Panc1 (cell line): ENCODE results near the gene CMTM6.

ENCODE experiments used
- SIN3A ChIP-seq: IDR thresholded peaks from 2 replicates; pipeline ENCODE4 v1.6.1; 2012; ENCODE audit warnings: low read depth, mild to moderate bottlenecking, low read length, moderate library complexity, borderline replicate concordance; ENCODE audit not compliant: insufficient read depth
- TF ChIP-seq, protein P1 (sequence below): fragments of 450-650 bp; IDR thresholded peaks from 2 replicates; pipeline ENCODE4 v1.5.1; 2017; ENCODE audit warnings: mild to moderate bottlenecking

GRCh38 chr3:32440611-32441350 lies 61.9 kb downstream of the CMTM6 start:
- TF ChIP-seq, protein P1, sequence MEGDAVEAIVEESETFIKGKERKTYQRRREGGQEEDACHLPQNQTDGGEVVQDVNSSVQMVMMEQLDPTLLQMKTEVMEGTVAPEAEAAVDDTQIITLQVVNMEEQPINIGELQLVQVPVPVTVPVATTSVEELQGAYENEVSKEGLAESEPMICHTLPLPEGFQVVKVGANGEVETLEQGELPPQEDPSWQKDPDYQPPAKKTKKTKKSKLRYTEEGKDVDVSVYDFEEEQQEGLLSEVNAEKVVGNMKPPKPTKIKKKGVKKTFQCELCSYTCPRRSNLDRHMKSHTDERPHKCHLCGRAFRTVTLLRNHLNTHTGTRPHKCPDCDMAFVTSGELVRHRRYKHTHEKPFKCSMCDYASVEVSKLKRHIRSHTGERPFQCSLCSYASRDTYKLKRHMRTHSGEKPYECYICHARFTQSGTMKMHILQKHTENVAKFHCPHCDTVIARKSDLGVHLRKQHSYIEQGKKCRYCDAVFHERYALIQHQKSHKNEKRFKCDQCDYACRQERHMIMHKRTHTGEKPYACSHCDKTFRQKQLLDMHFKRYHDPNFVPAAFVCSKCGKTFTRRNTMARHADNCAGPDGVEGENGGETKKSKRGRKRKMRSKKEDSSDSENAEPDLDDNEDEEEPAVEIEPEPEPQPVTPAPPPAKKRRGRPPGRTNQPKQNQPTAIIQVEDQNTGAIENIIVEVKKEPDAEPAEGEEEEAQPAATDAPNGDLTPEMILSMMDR = no peak
- TF ChIP-seq SIN3A = no peak
